Vagina (tissue), 2 donors: ENCODE measurements around the gene CALB2.

ENCODE experiments used
- POLR2A ChIP-seq, 2 donors: fragments of 450-650 bp; IDR thresholded peaks; one replicate each; pipeline ENCODE4 v1.6.1; 2017; ENCODE audit warnings: antibody characterized with exemption in 2 of 2, mild to moderate bottlenecking in 2 of 2, moderate library complexity in 2 of 2
- POLR2AphosphoS5 ChIP-seq, 2 donors: sonication (generic); formaldehyde crosslinking; IDR thresholded peaks; one replicate each; pipeline ENCODE4 v1.9.0; 2017; ENCODE audit warnings: antibody characterized with exemption in 2 of 2, mild to moderate bottlenecking in 2 of 2, low read depth in 1 of 2; ENCODE audit not compliant: insufficient read depth in 1 of 2
- TF ChIP-seq, protein P1 (sequence below), 3 experiments: fragments of 450-650 bp in 2 of 3; fragments of 200-600 bp in 1 of 3; sonication (generic) in 1 of 3; IDR thresholded peaks; one replicate each; pipeline ENCODE4 v1.5.1; 2017 to 2019; ENCODE audit warnings: antibody characterized with exemption in 3 of 3, mild to moderate bottlenecking in 2 of 3, moderate library complexity in 2 of 3

DNA sequence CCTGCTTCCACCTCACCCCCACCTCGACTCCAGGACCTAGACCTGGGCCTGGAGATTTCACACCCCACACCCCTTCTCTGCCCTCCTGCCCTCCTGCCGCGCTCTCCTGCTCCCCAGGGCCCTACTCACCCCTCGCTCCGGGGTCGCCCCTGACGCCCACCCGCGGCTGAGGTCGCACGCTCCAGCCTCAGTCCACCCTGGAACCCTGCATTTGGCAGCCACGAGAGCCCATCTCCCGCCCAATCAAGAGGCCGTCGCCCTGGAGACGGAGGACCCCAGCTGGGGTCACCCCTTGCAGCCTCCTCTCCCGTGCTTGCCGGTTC, 67.2 kb downstream of the CALB2 start:
- TF ChIP-seq, protein P1, sequence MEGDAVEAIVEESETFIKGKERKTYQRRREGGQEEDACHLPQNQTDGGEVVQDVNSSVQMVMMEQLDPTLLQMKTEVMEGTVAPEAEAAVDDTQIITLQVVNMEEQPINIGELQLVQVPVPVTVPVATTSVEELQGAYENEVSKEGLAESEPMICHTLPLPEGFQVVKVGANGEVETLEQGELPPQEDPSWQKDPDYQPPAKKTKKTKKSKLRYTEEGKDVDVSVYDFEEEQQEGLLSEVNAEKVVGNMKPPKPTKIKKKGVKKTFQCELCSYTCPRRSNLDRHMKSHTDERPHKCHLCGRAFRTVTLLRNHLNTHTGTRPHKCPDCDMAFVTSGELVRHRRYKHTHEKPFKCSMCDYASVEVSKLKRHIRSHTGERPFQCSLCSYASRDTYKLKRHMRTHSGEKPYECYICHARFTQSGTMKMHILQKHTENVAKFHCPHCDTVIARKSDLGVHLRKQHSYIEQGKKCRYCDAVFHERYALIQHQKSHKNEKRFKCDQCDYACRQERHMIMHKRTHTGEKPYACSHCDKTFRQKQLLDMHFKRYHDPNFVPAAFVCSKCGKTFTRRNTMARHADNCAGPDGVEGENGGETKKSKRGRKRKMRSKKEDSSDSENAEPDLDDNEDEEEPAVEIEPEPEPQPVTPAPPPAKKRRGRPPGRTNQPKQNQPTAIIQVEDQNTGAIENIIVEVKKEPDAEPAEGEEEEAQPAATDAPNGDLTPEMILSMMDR (IDR thresholded peaks at IDR 0.05): no peak
- TF ChIP-seq POLR2A (IDR thresholded peaks at IDR 0.05) (no peak), POLR2AphosphoS5 (IDR thresholded peaks at IDR 0.05; ENCODE audit: insufficient read depth in 1 of 2, low read depth in 1 of 2) (no peak)
